ENCODE data around the gene VMP1. TPM values are rescaled to one million over a fixed set of nuclear protein-coding genes. Genes with fewer than 3 reads are reported as not detected.

VMP1 gene
- polyA plus RNA-seq, result 100 to 1,000 TPM in 2 of 4 donors, 10 to 100 TPM in 2; 62.1 to 178 (median 97.2) TPM
- long read RNA-seq, donor 1, result 0 reads
- long read RNA-seq, donor 2, full-length matches to known transcripts, result 80 of 80 reads
- long read RNA-seq, donor 2, partial matches to known transcripts, result 0 of 80 reads
- long read RNA-seq, donor 2, other reads (novel, unspliced or antisense), result 0 of 80 reads
- long read RNA-seq, donor 3, full-length matches to known transcripts, result 170 of 170 reads
- long read RNA-seq, donor 3, partial matches to known transcripts, result 0 of 170 reads
- long read RNA-seq, donor 3, other reads (novel, unspliced or antisense), result 0 of 170 reads
- long read RNA-seq, donor 4, full-length matches to known transcripts, result 6 of 6 reads
- long read RNA-seq, donor 4, partial matches to known transcripts, result 0 of 6 reads
- long read RNA-seq, donor 4, other reads (novel, unspliced or antisense), result 0 of 6 reads
- long read RNA-seq, donor 5, full-length matches to known transcripts, result 49 of 49 reads
- long read RNA-seq, donor 5, partial matches to known transcripts, result 0 of 49 reads
- long read RNA-seq, donor 5, other reads (novel, unspliced or antisense), result 0 of 49 reads
- long read RNA-seq, donor 6, full-length matches to known transcripts, result 152 of 160 reads
- long read RNA-seq, donor 6, partial matches to known transcripts, result 8 of 160 reads
- long read RNA-seq, donor 6, other reads (novel, unspliced or antisense), result 0 of 160 reads
- long read RNA-seq, donor 7, full-length matches to known transcripts, result 58 of 66 reads
- long read RNA-seq, donor 7, partial matches to known transcripts, result 8 of 66 reads
- long read RNA-seq, donor 7, other reads (novel, unspliced or antisense), result 0 of 66 reads
- long read RNA-seq, donor 8, full-length matches to known transcripts, result 7 of 7 reads
- long read RNA-seq, donor 8, partial matches to known transcripts, result 0 of 7 reads
- long read RNA-seq, donor 8, other reads (novel, unspliced or antisense), result 0 of 7 reads
- long read RNA-seq, donor 9, full-length matches to known transcripts, result 74 of 74 reads
- long read RNA-seq, donor 9, partial matches to known transcripts, result 0 of 74 reads
- long read RNA-seq, donor 9, other reads (novel, unspliced or antisense), result 0 of 74 reads
- long read RNA-seq, donor 10, full-length matches to known transcripts, result 115 of 115 reads
- long read RNA-seq, donor 10, partial matches to known transcripts, result 0 of 115 reads
- long read RNA-seq, donor 10, other reads (novel, unspliced or antisense), result 0 of 115 reads

- peaks cover 3 to 11% (median 7%) of the 10 kb centered on the region in 3 donors for H3K4me1 ChIP-seq (ENCODE audit: control insufficient read depth in 3 of 3, insufficient read depth in 2 of 3, low read depth in 1 of 3, low read length in 2 of 3)
- H3K9me3 ChIP-seq (ENCODE audit: control insufficient read depth in 2 of 2, insufficient read depth in 1 of 2, low read depth in 1 of 2, low read length in 1 of 2), result no peaks in the 10 kb centered on the region
- no peaks in the 10 kb centered on the region for H3K27me3 ChIP-seq (ENCODE audit: control insufficient read depth in 3 of 3, insufficient read depth in 3 of 3, low read length in 3 of 3)
- H3K36me3 ChIP-seq (ENCODE audit: control insufficient read depth in 3 of 3, insufficient read depth in 2 of 3, low read depth in 1 of 3, low read length in 3 of 3), result peaks cover 0 to 8% (median 0%) of the 10 kb centered on the region in 3 donors
- DNase-seq, result peak; percentile 99 to 100
- WGBS, 3 donors, result 0 to 1% (median 0%) methylated on average over 44 to 45 of the region's 45 CpGs
- H3K4me3 ChIP-seq (ENCODE audit: low read depth in 1 of 3, low read length in 3 of 3), result peak within 1 kb of the TSS; percentile 61 to 97 (median 72)
- peak within 1 kb of the TSS; percentile 91 to 98 (median 97) for H3K27ac ChIP-seq (ENCODE audit: low read depth in 1 of 3, low read length in 2 of 3)
- FAIRE-seq, result no peak
Measured at GRCh38 chr17:59707149-59707970, at the start of gene VMP1, which contains the start of gene PTRH2. TSS of gene VMP1 (plus strand) at chr17:59707654. CDS start at chr17:59731447, 23,793 bp downstream. TSS of gene PTRH2 (minus strand) at chr17:59707430. CDS start at chr17:59697978, 9,452 bp downstream.

- Histone ChIP-seq H3K4me1 (ENCODE audit: control insufficient read depth in 3 of 3, insufficient read depth in 2 of 3, low read depth in 1 of 3, low read length in 2 of 3) (peaks cover 0 to 20% (median 0%) of the 10 kb centered on the region in 3 donors), H3K27me3 (ENCODE audit: control insufficient read depth in 3 of 3, insufficient read depth in 3 of 3, low read length in 3 of 3) (no peaks in the 10 kb centered on the region), H3K4me3 (ENCODE audit: low read depth in 1 of 3, low read length in 3 of 3) (no peak overlapping the region), H3K9me3 (ENCODE audit: control insufficient read depth in 2 of 2, insufficient read depth in 1 of 2, low read depth in 1 of 2, low read length in 1 of 2) (no peaks in the 10 kb centered on the region), H3K27ac (ENCODE audit: low read depth in 1 of 3, low read length in 2 of 3) (no peak overlapping the region), H3K36me3 (ENCODE audit: control insufficient read depth in 3 of 3, insufficient read depth in 2 of 3, low read depth in 1 of 3, low read length in 3 of 3) (peaks cover 8 to 26% (median 14%) of the 10 kb centered on the region in 3 donors)
- FAIRE-seq (no peak), DNase-seq (peak in 1 of 2 donors; percentile 32)
- WGBS, 3 donors, result 29 to 67% (median 48%) methylated on average over 5 of the region's 5 CpGs
Measured at GRCh38 chr17:59666235-59666634, 41.2 kb upstream of the VMP1 start.

GRCh38 chr17:59668816-59669215, 38.6 kb upstream of the VMP1 start:
- H3K9me3 ChIP-seq (ENCODE audit: control insufficient read depth in 2 of 2, insufficient read depth in 1 of 2, low read depth in 1 of 2, low read length in 1 of 2), result no peaks in the 10 kb centered on the region
- no peak overlapping the region for H3K27ac ChIP-seq (ENCODE audit: low read depth in 1 of 3, low read length in 2 of 3)
- peaks cover 0 to 25% (median 3%) of the 10 kb centered on the region in 3 donors for H3K4me1 ChIP-seq (ENCODE audit: control insufficient read depth in 3 of 3, insufficient read depth in 2 of 3, low read depth in 1 of 3, low read length in 2 of 3)
- H3K36me3 ChIP-seq (ENCODE audit: control insufficient read depth in 3 of 3, insufficient read depth in 2 of 3, low read depth in 1 of 3, low read length in 3 of 3), result peaks cover 7 to 20% (median 8%) of the 10 kb centered on the region in 3 donors
- H3K27me3 ChIP-seq (ENCODE audit: control insufficient read depth in 3 of 3, insufficient read depth in 3 of 3, low read length in 3 of 3), result no peaks in the 10 kb centered on the region
- FAIRE-seq (no peak), DNase-seq (no peak)
- H3K4me3 ChIP-seq (ENCODE audit: low read depth in 1 of 3, low read length in 3 of 3), result no peak overlapping the region
- WGBS, 3 donors, result 52 to 70% (median 61%) methylated on average over 3 of the region's 3 CpGs

GRCh38 chr17:59669411-59669810, 38.0 kb upstream of the VMP1 start:
- Histone ChIP-seq H3K9me3 (ENCODE audit: control insufficient read depth in 2 of 2, insufficient read depth in 1 of 2, low read depth in 1 of 2, low read length in 1 of 2) (no peaks in the 10 kb centered on the region), H3K27ac (ENCODE audit: low read depth in 1 of 3, low read length in 2 of 3) (peak overlapping the region in 1 of 3 donors; percentile 20), H3K4me3 (ENCODE audit: low read depth in 1 of 3, low read length in 3 of 3) (no peak overlapping the region), H3K36me3 (ENCODE audit: control insufficient read depth in 3 of 3, insufficient read depth in 2 of 3, low read depth in 1 of 3, low read length in 3 of 3) (peaks cover 7 to 19% (median 8%) of the 10 kb centered on the region in 3 donors), H3K4me1 (ENCODE audit: control insufficient read depth in 3 of 3, insufficient read depth in 2 of 3, low read depth in 1 of 3, low read length in 2 of 3) (peaks cover 0 to 25% (median 3%) of the 10 kb centered on the region in 3 donors), H3K27me3 (ENCODE audit: control insufficient read depth in 3 of 3, insufficient read depth in 3 of 3, low read length in 3 of 3) (no peaks in the 10 kb centered on the region)
- FAIRE-seq, result no peak
- WGBS, 3 donors, result 7 to 48% (median 33%) methylated on average over 1 of the region's 1 CpG
- DNase-seq, result peak; percentile 37 to 48

- Histone ChIP-seq H3K27ac (ENCODE audit: low read depth in 1 of 3, low read length in 2 of 3) (no peak overlapping the region), H3K4me3 (ENCODE audit: low read depth in 1 of 3, low read length in 3 of 3) (no peak overlapping the region), H3K9me3 (ENCODE audit: control insufficient read depth in 2 of 2, insufficient read depth in 1 of 2, low read depth in 1 of 2, low read length in 1 of 2) (no peaks in the 10 kb centered on the region), H3K4me1 (ENCODE audit: control insufficient read depth in 3 of 3, insufficient read depth in 2 of 3, low read depth in 1 of 3, low read length in 2 of 3) (peaks cover 0 to 25% (median 3%) of the 10 kb centered on the region in 3 donors), H3K36me3 (ENCODE audit: control insufficient read depth in 3 of 3, insufficient read depth in 2 of 3, low read depth in 1 of 3, low read length in 3 of 3) (peaks cover 4 to 16% (median 5%) of the 10 kb centered on the region in 3 donors), H3K27me3 (ENCODE audit: control insufficient read depth in 3 of 3, insufficient read depth in 3 of 3, low read length in 3 of 3) (no peaks in the 10 kb centered on the region)
- no peak for DNase-seq
- FAIRE-seq, result no peak
- 87 to 97% (median 95%) methylated on average over 1 of the region's 1 CpG for WGBS, 3 donors
Measured at GRCh38 chr17:59669944-59670343, 37.5 kb upstream of the VMP1 start.

GRCh38 chr17:59671386-59671785, 36.1 kb upstream of the VMP1 start:
- no peak for FAIRE-seq
- Histone ChIP-seq H3K27me3 (ENCODE audit: control insufficient read depth in 3 of 3, insufficient read depth in 3 of 3, low read length in 3 of 3) (no peaks in the 10 kb centered on the region), H3K4me3 (ENCODE audit: low read depth in 1 of 3, low read length in 3 of 3) (no peak overlapping the region), H3K9me3 (ENCODE audit: control insufficient read depth in 2 of 2, insufficient read depth in 1 of 2, low read depth in 1 of 2, low read length in 1 of 2) (no peaks in the 10 kb centered on the region), H3K4me1 (ENCODE audit: control insufficient read depth in 3 of 3, insufficient read depth in 2 of 3, low read depth in 1 of 3, low read length in 2 of 3) (peaks cover 0 to 25% (median 3%) of the 10 kb centered on the region in 3 donors), H3K27ac (ENCODE audit: low read depth in 1 of 3, low read length in 2 of 3) (peak overlapping the region in 1 of 3 donors; percentile 25), H3K36me3 (ENCODE audit: control insufficient read depth in 3 of 3, insufficient read depth in 2 of 3, low read depth in 1 of 3, low read length in 3 of 3) (peaks cover 3 to 13% (median 4%) of the 10 kb centered on the region in 3 donors)
- DNase-seq, result no peak
- 68 to 87% (median 78%) methylated on average over 1 of the region's 1 CpG for WGBS, 3 donors

- Histone ChIP-seq H3K4me1 (ENCODE audit: control insufficient read depth in 3 of 3, insufficient read depth in 2 of 3, low read depth in 1 of 3, low read length in 2 of 3) (peaks cover 0 to 13% (median 3%) of the 10 kb centered on the region in 3 donors), H3K4me3 (ENCODE audit: low read depth in 1 of 3, low read length in 3 of 3) (no peak overlapping the region), H3K9me3 (ENCODE audit: control insufficient read depth in 2 of 2, insufficient read depth in 1 of 2, low read depth in 1 of 2, low read length in 1 of 2) (no peaks in the 10 kb centered on the region), H3K27me3 (ENCODE audit: control insufficient read depth in 3 of 3, insufficient read depth in 3 of 3, low read length in 3 of 3) (no peaks in the 10 kb centered on the region), H3K27ac (ENCODE audit: low read depth in 1 of 3, low read length in 2 of 3) (no peak overlapping the region), H3K36me3 (ENCODE audit: control insufficient read depth in 3 of 3, insufficient read depth in 2 of 3, low read depth in 1 of 3, low read length in 3 of 3) (peaks cover 4 to 25% (median 20%) of the 10 kb centered on the region in 3 donors)
- 63 to 93% (median 69%) methylated on average over 1 of the region's 1 CpG for WGBS, 3 donors
- no peak for DNase-seq
- no peak for FAIRE-seq
Measured at GRCh38 chr17:59675231-59675630, 32.2 kb upstream of the VMP1 start.
